ENCODE results near the gene CD83.

The CD83 gene

DNA sequence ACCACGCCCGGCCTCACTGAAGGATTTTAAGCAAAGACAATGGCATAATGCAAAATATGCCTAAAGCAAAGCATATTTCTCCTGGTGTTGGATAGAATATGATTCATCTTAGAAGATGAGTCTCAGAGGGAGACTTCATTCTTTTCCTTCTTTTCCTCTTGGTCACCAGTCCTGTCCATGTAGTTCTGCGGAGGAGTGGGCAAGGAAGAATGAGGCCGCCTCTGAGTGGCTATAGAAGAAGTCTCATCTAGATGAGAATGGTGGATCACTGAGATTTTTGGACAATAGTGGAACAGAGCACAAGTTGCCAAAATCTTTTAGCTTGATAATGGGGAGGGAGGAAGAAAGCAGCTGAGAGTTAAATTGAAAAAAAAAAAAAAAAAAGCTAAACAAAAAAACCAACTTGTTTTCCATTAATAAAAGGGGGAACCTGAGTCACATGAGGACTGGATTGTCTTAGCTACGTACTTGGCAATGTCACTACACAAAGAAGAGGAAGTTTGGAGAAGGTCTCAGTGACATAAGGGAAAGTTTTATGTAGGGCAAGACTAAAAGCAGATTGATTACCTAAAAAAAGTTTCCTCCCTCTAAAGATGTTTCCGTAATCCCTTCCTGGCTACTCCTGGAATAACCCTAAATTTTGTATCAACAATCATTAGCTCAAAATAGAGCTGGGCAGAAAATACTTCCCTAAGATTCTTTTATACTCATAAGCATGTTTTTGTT, 6.0 kb downstream of the CD83 start:
- DNase-seq = no peak

DNA sequence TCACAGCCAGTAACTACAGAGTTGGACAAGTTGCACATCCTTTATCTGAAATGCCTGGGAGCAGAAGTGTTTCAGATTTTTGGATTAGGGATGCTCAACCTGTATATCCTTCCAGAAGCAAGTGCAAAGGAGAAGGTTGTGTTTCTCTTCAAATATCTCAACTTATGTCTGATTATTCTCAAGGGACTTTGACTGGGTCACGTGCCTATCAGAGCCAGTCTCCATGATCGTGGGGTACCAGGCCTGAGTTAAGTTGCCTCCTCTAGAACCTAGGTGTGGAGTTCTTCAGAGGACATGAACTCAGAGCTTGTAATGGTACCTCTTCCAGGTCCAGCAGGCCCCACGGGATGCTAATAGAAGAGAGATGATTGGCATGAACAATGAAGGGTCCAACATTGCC, 7.8 kb downstream of the CD83 start:
- DNase-seq = no peak

DNA sequence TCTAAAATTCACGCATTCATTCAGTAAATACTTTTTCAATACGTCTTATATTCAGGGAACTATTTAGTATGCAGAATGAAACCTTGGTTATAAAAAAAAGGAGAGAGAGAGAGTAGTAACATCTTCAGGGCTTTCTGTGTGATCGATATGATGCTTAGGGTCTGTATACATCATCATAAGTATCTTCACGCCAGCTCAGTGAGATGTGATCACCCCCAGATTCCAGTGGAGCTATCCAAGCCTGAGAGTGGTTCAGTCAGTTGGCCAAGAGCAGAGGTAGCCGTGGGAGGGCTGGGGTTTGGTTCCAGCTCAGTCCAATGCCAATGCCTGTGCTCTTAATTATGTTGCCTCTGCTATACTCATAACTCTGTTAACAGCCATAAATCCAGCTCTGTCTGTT, 8.6 kb downstream of the CD83 start:
- DNase-seq = no peak

DNA sequence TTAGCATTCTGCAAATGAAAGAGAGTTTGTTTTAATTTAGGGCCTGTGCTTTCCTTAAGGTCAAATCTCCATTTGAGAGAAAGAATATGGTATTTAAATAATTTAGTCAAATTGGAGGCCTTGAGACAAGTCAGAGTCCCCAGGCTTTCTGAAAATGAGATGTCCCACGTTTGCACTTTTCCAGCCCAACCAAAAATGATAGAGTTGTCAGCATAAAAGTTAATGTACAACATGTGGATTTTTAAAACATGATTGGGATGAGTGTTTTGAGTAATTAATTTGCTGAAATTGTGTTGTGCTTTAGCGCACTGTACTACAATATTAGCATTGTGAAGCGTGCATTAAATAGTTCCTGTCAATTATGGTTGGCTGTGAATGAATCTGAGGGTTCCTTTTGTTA, 10.0 kb downstream of the CD83 start:
- no peak for DNase-seq

- DNase-seq = no peak
These were observed 10.4 kb downstream of the CD83 start for GRCh38 chr6:14128012-14128411.

DNA sequence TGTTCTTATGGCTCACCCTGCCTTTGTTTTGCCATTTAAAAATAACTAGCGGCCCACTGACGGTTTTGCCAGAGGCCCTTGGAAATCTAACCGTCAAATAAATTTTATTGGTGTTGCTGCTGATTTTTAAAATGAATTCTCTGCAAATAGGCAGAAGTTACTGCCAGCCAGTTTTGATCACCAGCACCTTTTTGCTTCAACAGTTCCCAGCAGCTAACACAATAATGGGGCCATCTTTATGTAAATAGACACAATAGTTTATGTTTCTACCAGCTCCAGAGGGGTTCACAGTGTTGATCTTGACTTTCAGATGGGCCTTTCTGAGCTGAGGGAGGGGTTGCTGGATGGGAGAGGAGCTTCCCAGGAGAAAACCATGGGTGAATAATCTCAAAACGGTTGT, 11.2 kb downstream of the CD83 start:
- no peak for DNase-seq

DNA sequence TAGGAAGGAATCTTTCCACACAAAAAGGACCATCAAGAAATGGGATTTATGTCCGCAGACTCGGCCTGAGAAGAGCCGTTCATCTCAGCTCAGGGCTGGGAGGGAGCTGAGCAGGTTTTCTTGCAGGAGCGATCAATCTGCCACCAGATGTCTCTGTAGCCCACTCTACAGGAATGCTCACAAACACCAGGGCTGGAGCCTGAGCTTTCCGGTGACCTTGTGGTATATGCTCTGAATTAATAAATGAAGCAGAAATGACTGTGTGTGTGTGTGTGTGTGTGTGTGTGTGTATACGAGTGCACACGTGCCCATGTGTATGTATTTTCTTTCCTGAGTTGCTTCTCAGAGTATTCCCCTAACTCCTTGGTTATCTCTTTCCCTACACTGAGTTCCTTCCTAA, 12.0 kb downstream of the CD83 start:
- peak in 37 of 56 donors; percentile 5 to 78 (median 28) for DNase-seq

GRCh38 chr6:14130435-14131075, 13.0 kb downstream of the CD83 start:
- no peak for DNase-seq

DNA sequence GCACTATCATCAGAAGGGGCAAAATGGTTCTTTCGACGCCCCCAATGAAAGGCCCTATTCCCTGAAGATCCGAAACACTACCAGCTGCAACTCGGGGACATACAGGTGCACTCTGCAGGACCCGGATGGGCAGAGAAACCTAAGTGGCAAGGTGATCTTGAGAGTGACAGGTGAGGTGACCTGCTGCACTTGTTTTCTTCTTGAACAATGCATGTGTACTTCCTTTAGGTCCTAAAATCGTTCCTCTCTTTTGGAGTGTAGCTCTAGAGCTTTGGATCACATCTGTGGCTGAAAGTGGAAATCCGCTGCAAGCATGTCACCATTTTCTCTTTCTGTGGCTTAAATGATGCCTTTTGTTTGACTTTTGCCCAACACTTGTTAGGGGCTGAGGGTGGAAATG, 14.0 kb downstream of the CD83 start:
- no peak for DNase-seq

DNA sequence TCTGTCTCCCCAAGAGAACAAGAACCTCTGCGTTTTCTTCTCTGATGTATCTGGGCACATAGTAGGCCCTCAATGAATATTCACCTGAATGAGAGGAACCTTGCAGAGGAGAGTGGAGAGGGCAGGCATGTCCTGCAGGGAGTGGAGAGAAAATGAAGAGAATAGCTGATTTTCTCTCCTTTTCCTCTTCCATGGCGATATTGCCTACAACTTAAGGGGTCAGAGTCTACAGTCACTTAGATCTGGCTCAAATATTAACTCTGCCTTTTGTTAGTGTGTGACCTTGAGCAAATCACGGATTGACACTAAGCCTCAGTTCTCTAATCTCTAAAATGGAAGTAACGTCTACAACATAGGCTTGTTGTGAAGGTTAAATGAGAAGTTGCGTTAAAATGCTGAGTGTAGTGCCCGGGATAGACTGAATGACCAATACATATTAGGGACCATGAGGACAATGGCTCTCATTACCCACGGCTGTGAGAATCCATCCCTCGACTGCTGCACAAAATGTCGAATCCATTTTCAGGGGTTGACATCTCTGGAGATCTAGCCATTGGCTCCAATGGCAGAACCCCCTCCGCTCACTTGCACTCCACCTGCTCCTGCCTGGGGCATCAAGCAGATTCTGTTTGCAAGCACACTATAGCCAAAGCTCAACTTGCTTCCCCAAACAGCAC, 14.8 kb downstream of the CD83 start:
- no peak for DNase-seq

GRCh38 chr6:14132921-14133275, 15.3 kb downstream of the CD83 start:
- DNase-seq = no peak

DNA sequence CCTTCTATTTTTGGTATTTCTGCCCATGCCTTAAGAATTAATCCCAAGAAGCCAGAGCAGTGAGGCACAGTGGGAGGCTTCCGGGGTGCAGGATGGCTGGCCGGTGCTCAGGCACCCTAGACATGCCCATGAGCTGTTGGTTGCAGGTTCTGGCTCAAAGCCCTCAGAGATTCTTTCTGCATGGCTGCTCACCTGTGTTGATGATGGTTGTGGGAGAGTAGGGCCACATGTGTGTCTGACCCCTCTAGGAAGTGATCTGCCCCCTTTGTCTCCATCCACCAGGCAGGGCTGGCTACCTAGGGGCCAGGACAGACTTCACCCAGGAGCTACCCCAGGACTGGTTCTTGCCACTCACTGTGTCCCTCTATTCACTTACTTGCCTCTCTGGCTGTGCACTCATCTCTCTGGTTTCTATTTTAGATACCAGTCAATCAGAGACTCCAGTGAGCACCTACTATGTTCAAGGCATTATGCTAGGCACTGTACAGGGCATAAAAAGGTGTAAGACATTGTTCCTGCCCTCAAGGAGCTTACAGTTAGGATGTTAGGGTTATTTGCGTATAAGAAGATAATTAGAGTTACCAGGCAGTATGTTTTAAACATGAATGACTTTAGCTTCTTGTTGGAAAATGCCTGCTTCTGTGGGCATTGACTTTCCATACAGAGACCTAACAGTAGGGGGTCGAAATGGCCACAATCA, 16.8 kb downstream of the CD83 start:
- DNase-seq = no peak

DNA sequence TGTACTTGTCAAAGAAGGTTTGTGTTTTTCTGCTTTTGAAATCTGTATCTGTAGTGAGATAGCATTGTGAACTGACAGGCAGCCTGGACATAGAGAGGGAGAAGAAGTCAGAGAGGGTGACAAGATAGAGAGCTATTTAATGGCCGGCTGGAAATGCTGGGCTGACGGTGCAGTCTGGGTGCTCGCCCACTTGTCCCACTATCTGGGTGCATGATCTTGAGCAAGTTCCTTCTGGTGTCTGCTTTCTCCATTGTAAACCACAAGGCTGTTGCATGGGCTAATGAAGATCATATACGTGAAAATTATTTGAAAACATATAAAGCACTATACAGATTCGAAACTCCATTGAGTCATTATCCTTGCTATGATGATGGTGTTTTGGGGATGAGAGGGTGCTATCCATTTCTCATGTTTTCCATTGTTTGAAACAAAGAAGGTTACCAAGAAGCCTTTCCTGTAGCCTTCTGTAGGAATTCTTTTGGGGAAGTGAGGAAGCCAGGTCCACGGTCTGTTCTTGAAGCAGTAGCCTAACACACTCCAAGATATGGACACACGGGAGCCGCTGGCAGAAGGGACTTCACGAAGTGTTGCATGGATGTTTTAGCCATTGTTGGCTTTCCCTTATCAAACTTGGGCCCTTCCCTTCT, 18.4 kb downstream of the CD83 start:
- DNase-seq = no peak

- DNase-seq = no peak
These were observed 21.2 kb downstream of the CD83 start for GRCh38 chr6:14138701-14139215.

DNA sequence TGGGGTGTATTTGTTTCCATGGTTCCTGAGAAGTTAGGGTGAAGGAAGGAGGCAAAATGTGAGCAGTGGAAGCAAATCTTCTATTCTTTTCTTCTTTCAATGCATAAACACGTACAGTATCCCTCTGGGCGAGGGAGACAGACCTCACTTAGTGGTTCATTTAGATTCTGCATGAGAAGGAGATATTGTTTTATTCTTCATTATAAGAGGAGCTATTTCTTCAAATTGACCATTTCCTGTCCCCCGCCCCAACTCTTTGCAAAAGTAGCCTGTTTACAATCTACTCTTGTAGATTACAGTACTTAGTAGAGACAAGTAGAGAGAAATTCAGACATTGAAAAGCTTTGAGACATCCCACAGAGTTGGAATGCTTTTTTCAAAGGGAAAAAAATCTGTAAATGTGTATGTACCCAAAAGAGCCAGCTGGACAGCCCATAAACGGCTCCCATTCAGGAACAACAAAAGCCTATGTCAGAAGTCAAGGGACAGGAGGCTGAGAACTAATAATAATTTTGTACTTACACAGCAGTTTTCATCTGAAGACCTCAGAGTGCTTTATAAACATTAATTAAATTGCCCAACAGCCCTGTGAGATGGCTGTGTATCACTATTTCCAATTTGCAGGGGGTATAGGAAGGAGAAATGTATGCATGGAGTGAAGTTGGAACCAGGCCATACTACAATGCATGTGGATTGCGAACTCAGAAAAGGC, 23.9 kb downstream of the CD83 start:
- no peak for DNase-seq

GRCh38 chr6:14142063-14142450, 24.5 kb downstream of the CD83 start:
- no peak for DNase-seq

- no peak for DNase-seq
These were observed 25.1 kb downstream of the CD83 start for GRCh38 chr6:14142511-14143223.

- no peak for DNase-seq
These were observed 25.7 kb downstream of the CD83 start for GRCh38 chr6:14143305-14143704.

DNA sequence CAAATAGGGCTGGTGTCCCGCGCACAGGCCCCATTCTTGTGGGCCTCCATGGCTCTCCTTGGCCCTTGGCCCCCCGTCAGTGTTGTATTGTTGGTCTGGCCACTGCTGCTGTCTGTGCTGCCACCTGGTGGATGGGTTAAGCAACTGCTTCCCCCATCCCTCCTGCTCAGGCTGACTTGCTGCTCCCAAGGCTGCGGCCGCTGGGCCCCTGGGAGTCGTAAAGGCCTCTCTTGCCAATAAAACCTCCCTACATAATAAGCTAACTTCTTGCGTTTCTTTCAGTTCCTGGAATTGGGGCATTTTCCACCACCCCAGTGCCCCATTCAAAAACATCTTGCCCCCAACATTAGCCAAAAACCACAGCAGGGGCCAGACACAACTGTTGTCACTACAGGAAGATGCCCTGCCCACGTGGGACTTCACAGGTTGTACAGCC, 27.1 kb downstream of the CD83 start:
- peak in 39 of 56 donors; percentile 4 to 54 (median 23) for DNase-seq

DNA sequence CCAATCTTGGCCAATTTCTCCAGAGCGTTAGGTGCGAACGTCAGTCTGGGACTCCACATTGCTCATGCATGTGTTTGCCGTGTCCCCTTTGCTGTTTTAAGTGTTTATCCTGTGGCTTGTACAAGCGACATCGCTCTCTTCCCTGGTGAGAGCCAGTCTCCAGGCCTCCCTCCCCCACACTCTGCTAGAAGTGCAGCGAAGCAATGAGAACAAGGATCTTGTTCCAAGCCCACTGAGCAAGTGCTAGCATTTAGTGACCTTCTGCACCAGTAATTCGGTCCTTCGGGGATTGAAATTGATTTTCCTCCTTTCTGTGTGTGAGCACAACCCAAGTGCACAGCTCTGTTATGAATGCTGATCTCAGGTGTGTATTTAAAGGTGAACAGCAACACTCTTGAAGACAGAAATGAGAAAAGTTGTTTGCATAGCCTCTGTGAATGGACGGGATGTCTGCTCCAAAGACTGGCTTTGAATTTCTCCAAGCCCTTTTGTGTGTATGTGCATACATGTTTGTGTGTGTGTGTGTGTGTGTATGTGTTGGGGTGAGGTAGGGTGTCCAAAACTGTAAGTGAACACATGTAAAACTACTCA, 29.0 kb downstream of the CD83 start:
- DNase-seq = no peak
